K562 (cell line): Measurements from ENCODE around the gene UBL3. TPM values are rescaled to one million over a fixed set of nuclear protein-coding genes. Genes with fewer than 3 reads are reported as not detected.

Source experiments
- ATAC-seq: fragments of 200-7000 bp; cut with Tn5 transposase; 3 replicates; pipeline ENCODE4 v1.9.1; 2020; ENCODE audit warnings: moderate library complexity
- BruUV-seq: library from RNA; stranded (reverse); fragments of 400-500 nt; replicated peaks from 2 replicates; lab custom pipeline; 2021; lab: Mats Ljungman, UMichigan
- CTCF ChIA-PET: fragments of 300-600 bp; formaldehyde crosslinking; extraction: SDS; loops from one replicate; lab custom pipeline; 2021; ENCODE audit warnings: low intra/inter-chr PET ratio; lab: Yijun Ruan, JAX
- POLR2A ChIA-PET: fragments of 300-600, 350-650 bp; sonication (Branson Sonifier 250); formaldehyde crosslinking; extraction: SDS; loops from one replicate; lab custom pipeline; 2021; ENCODE audit warnings: antibody characterized with exemption, inconsistent platforms; lab: Yijun Ruan, JAX
- DNase-seq, 4 experiments: peaks; one replicate each; pipeline versions ENCODE4 v3.0.0 to v3.0.0-alpha.2; 2011 to 2018; ENCODE audit warnings: low spot score in 3 of 4, mixed read lengths in 3 of 4; ENCODE audit errors: extremely low read depth in 1 of 4
- FAIRE-seq: peaks from 2 replicates; lab custom pipeline; 2011; peaks lifted over from hg19 to GRCh38; lab: Jason Lieb, UNC
- H2AFZ ChIP-seq: 2 replicates; pipeline ENCODE4 v1.6.0; 2011; ENCODE audit warnings: low read depth, low read length, control low read depth, inconsistent platforms
- H3K27ac ChIP-seq: fragments of 200-600 bp; 3 replicates; pipeline ENCODE4 v1.8.0; 2011; ENCODE audit warnings: low read depth, mild to moderate bottlenecking, control low read depth, inconsistent platforms, low read length, moderate library complexity, mixed read lengths; ENCODE audit errors: extremely low read depth
- H3K27me3 ChIP-seq, 2 experiments: fragments of 300-600 bp in 1 of 2; 2 replicates in 1 of 2; 3 replicates in 1 of 2; pipeline versions ENCODE4 v1.6.0 to v1.8.0; 2011; ENCODE audit warnings: inconsistent platforms in 2 of 2, low read length in 2 of 2, mild to moderate bottlenecking in 1 of 2, mixed read lengths in 1 of 2, moderate library complexity in 1 of 2; ENCODE audit not compliant: control insufficient read depth in 2 of 2, insufficient read depth in 2 of 2
- H3K36me3 ChIP-seq: fragments of 300-600 bp; 3 replicates; pipeline ENCODE4 v1.8.0; 2011; ENCODE audit warnings: mild to moderate bottlenecking, low read length, inconsistent platforms; ENCODE audit not compliant: control insufficient read depth, insufficient read depth
- H3K4me1 ChIP-seq, 2 experiments: fragments of 200-600 bp in 1 of 2; replicated peaks in 1 of 2; 2 replicates in 1 of 2; 3 replicates in 1 of 2; pipeline versions ENCODE4 v1.5.1 to v1.8.0; 2011; ENCODE audit warnings: inconsistent platforms in 2 of 2, low read length in 2 of 2, mild to moderate bottlenecking in 1 of 2, mixed read lengths in 1 of 2, moderate library complexity in 1 of 2; ENCODE audit not compliant: control insufficient read depth in 2 of 2, insufficient read depth in 2 of 2
- H3K4me2 ChIP-seq: 2 replicates; pipeline ENCODE4 v1.6.1; 2011; ENCODE audit warnings: low read length, control low read depth, inconsistent platforms, mixed read lengths; ENCODE audit not compliant: insufficient read depth
- H3K4me3 ChIP-seq: fragments of 200-600 bp; sonication (generic), shearing (Covaris generic); 2 replicates; pipeline ENCODE4 v1.5.1; 2016; ENCODE audit warnings: control low read depth, inconsistent platforms
- H3K79me2 ChIP-seq: fragments of 200-600 bp; 3 replicates; pipeline ENCODE4 v1.8.0; 2011; ENCODE audit warnings: low read length, inconsistent platforms; ENCODE audit not compliant: control insufficient read depth, insufficient read depth
- H3K9ac ChIP-seq, 2 experiments: 2 replicates each; pipeline versions ENCODE4 v1.6.0 to v1.6.1; 2011; ENCODE audit warnings: low read depth in 2 of 2, low read length in 2 of 2, control low read depth in 1 of 2, inconsistent platforms in 1 of 2, mild to moderate bottlenecking in 1 of 2, mixed read lengths in 1 of 2; ENCODE audit not compliant: insufficient read depth in 1 of 2
- H3K9me1 ChIP-seq: one replicate; pipeline ENCODE4 v1.6.0; 2011; ENCODE audit warnings: inconsistent platforms, mild to moderate bottlenecking, low read length, moderate library complexity; ENCODE audit not compliant: control insufficient read depth, insufficient read depth
- H3K9me3 ChIP-seq: replicated peaks from 2 replicates; pipeline ENCODE4 v1.5.1; 2011; ENCODE audit warnings: low read depth, low read length, inconsistent platforms; ENCODE audit not compliant: control insufficient read depth, insufficient read depth
- H4K20me1 ChIP-seq: replicated peaks from 2 replicates; pipeline ENCODE4 v1.6.1; 2011; ENCODE audit warnings: low read length, inconsistent platforms, mixed read lengths; ENCODE audit not compliant: control insufficient read depth, insufficient read depth
- CBX8 ChIP-seq: fragments of 200-600 bp; sonication (generic); IDR thresholded peaks from 2 replicates; pipeline ENCODE4 v1.6.1; 2012; ENCODE audit warnings: borderline replicate concordance, mixed run types, low read depth, mild to moderate bottlenecking, moderate library complexity, mixed read lengths, low read length, control low read depth, inconsistent platforms; ENCODE audit not compliant: poor library complexity, severe bottlenecking; ENCODE audit errors: extremely low read depth
- HNRNPH1 ChIP-seq: fragments of 200-400 bp; formaldehyde crosslinking; optimal IDR thresholded peaks from 2 replicates; pipeline ENCODE3; 2017; ENCODE audit warnings: low read depth, mild to moderate bottlenecking, low read length, moderate library complexity
- TAF15 ChIP-seq: fragments of 200-400 bp; formaldehyde crosslinking; IDR thresholded peaks from 2 replicates; pipeline ENCODE4 v1.6.1; 2017; ENCODE audit warnings: mild to moderate bottlenecking, low read depth, low read length, moderate library complexity
- WGBS: fragments of 100-300 bp; shearing (Covaris generic); methylation state at CpG from one replicate; pipeline ENCODE4 v1.1.6; 2016; ENCODE audit warnings: low coverage, mixed read lengths; ENCODE audit not compliant: insufficient coverage; ENCODE audit errors: missing lambda C conversion rate; 5-methylcytosine and 5-hydroxymethylcytosine counted together
- in situ Hi-C: fragments of 300-500 bp; cut with MboI; formaldehyde crosslinking; loops from 4 replicates; pipeline ENCODE4 v1.15.0; 2018; ENCODE audit warnings: inconsistent platforms, mixed read lengths
- intact Hi-C: fragments of 100-400 bp; cut with micrococcal nuclease; formaldehyde crosslinking; loops from 2 replicates; pipeline ENCODE4 v1.14.2; 2022
- polyA plus RNA-seq, 8 experiments: library from polyadenylated mRNA; depleted of rRNA in 4 of 8; stranded (reverse) in 5 of 8; unstranded in 3 of 8; fragments of >200 nt; fragmentation: Nextera tagmentation in 2 of 8; fragmentation: Illumina TruSeq in 1 of 8; extraction: Ambion mirVana in 2 of 8; extraction: Trizol in 1 of 8; gene quantifications; 2 replicates each; pipeline versions ENCODE4 v1.2.1 to v1.2.3, GENCODE V29; 2011 to 2014; ENCODE audit warnings: inconsistent platforms in 1 of 8, missing spikeins in 1 of 8
- small RNA-seq: library from RNA; depleted of rRNA; stranded (forward); fragments of <200 nt; gene quantifications from one replicate; pipeline ENCODE3, GENCODE V24; 2014
- total RNA-seq, 7 experiments: library from RNA; depleted of rRNA in 6 of 7; stranded (reverse); fragments of >200 nt in 6 of 7; fragmentation: Illumina TruSeq in 2 of 7; extraction: Trizol in 2 of 7; gene quantifications; 2 replicates each; pipeline versions ENCODE4 v1.2.1 to v1.2.3, GENCODE V29; 2011 to 2021; ENCODE audit warnings: low replicate concordance in 1 of 7
- TF ChIP-seq, protein P1 (sequence below): sonication (generic); formaldehyde crosslinking; IDR thresholded peaks from 2 replicates; pipeline ENCODE4 v1.8.0; 2023; ENCODE audit warnings: mild to moderate bottlenecking, missing genetic modification reagents

UBL3 gene
- total and polyA plus RNA-seq, 9 of the 15 experiments (the other 6 are each of a cell fraction or from before 2014, with no cell fraction given) = 0.64 to 2.4 (median 1.8) TPM

- TF ChIP-seq, protein P1, sequence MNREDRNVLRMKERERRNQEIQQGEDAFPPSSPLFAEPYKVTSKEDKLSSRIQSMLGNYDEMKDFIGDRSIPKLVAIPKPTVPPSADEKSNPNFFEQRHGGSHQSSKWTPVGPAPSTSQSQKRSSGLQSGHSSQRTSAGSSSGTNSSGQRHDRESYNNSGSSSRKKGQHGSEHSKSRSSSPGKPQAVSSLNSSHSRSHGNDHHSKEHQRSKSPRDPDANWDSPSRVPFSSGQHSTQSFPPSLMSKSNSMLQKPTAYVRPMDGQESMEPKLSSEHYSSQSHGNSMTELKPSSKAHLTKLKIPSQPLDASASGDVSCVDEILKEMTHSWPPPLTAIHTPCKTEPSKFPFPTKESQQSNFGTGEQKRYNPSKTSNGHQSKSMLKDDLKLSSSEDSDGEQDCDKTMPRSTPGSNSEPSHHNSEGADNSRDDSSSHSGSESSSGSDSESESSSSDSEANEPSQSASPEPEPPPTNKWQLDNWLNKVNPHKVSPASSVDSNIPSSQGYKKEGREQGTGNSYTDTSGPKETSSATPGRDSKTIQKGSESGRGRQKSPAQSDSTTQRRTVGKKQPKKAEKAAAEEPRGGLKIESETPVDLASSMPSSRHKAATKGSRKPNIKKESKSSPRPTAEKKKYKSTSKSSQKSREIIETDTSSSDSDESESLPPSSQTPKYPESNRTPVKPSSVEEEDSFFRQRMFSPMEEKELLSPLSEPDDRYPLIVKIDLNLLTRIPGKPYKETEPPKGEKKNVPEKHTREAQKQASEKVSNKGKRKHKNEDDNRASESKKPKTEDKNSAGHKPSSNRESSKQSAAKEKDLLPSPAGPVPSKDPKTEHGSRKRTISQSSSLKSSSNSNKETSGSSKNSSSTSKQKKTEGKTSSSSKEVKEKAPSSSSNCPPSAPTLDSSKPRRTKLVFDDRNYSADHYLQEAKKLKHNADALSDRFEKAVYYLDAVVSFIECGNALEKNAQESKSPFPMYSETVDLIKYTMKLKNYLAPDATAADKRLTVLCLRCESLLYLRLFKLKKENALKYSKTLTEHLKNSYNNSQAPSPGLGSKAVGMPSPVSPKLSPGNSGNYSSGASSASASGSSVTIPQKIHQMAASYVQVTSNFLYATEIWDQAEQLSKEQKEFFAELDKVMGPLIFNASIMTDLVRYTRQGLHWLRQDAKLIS = no peak
Measured at GRCh38 chr13:29718694-29719093, 131.7 kb downstream of the UBL3 start (continued).

DNA sequence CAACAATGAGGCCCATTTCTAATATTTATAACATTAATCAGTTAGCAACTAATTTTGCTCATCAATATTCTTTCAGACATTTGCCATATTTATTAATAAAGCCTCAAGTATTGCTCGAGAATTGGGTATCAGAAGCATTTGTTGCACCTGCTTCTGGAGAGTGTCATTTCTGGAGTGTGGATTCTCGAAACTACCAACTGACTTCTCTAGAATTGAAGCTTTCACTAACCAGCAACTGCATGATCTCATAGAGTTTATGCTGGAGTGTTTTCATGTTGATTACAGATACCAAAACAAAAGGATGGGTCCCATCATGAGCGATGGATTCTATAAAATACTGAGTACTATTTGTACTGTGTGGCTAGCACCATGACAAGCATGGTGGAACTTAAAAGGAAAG lies 133.9 kb downstream of the UBL3 start:
- WGBS = 0% methylated on average over 3 of the region's 3 CpGs
- H3K36me3 ChIP-seq = no peaks in the 10 kb centered on the region
- H3K4me3 ChIP-seq = no peak overlapping the region
- no peak overlapping the region for H3K9ac ChIP-seq
- H3K27ac ChIP-seq = no peak overlapping the region
- H3K79me2 ChIP-seq = no peaks in the 10 kb centered on the region
- H2AFZ ChIP-seq = no peak overlapping the region
- no peak for TF ChIP-seq TAF15
- TF ChIP-seq CBX8 = no peak
- no peak for TF ChIP-seq HNRNPH1
- ChIA-PET CTCF (no interaction called here), POLR2A (no interaction called here)
- no peak overlapping the region for H3K4me2 ChIP-seq
- H4K20me1 ChIP-seq = no peaks in the 10 kb centered on the region
- no TSS peak for BruUV-seq
- peaks cover 0 to 14% of the 10 kb centered on the region in 2 experiments; a peak in 1 of 5 replicates for H3K27me3 ChIP-seq
- intact Hi-C loops = no loop called here
- DNase-seq = no peak
- 0 out of 2 replicates have a peak, but pooled peaks cover 1% of the 10 kb centered on the region for H3K9me3 ChIP-seq
- no peak for ATAC-seq
- H3K9me1 ChIP-seq = no peaks in the 10 kb centered on the region
- FAIRE-seq = no peak
- no peaks in the 10 kb centered on the region for H3K4me1 ChIP-seq
- in situ Hi-C loops = loop anchor here (25.0 kb wide), 1 partner anchor 904 kb away; the partner anchor contains the start of gene MTUS2

Small RNA genes lying within 50 kb of the gene (small RNA-seq; reads per million reads assigned to genes)
- not detected for gene RF00017
- not detected for gene TIMM8BP1
